Fibroblast of pulmonary artery (primary cell): Measurements from ENCODE around the gene B4GALT3.
A peak's percentile ranks its signal among the peaks of the same experiment; 100 is the strongest.

Experiments
- DNase-seq: peaks from one replicate; pipeline ENCODE4 v3.0.0-alpha.2; 2010; ENCODE audit warnings: low read depth
- H3K4me3 ChIP-seq: replicated peaks from 2 replicates; pipeline ENCODE4 v1.5.1; 2011; ENCODE audit warnings: low read depth, mild to moderate bottlenecking, control low read depth, low read length, moderate library complexity
- CTCF ChIP-seq: IDR thresholded peaks from 2 replicates; pipeline ENCODE4 v1.5.1; 2011; ENCODE audit warnings: mild to moderate bottlenecking, control low read depth, low read length, inconsistent platforms; ENCODE audit errors: missing control alignments

The B4GALT3 gene

GRCh38 chr1:161198194-161198896, 21.0 kb upstream of the B4GALT3 start:
- no peak for TF ChIP-seq CTCF
- DNase-seq: peak; percentile 49
- H3K4me3 ChIP-seq: peak overlapping the region; percentile 65

- no peak for TF ChIP-seq CTCF
- peak overlapping the region; percentile 65 for H3K4me3 ChIP-seq
Measured at GRCh38 chr1:161197560-161198193, 20.4 kb upstream of the B4GALT3 start.

GRCh38 chr1:161196521-161197451, 19.5 kb upstream of the B4GALT3 start:
- peak overlapping the region; percentile 65 for H3K4me3 ChIP-seq
- no peak for TF ChIP-seq CTCF
- DNase-seq: peak; percentile 83

More at GRCh38 chr1:161197560-161198193, 20.4 kb upstream of the B4GALT3 start:
- DNase-seq: no peak

GRCh38 chr1:161196111-161196510, 18.8 kb upstream of the B4GALT3 start:
- H3K4me3 ChIP-seq: peak overlapping the region; percentile 65

GRCh38 chr1:161195171-161195570, 17.9 kb upstream of the B4GALT3 start:
- DNase-seq: no peak
- H3K4me3 ChIP-seq: no peak overlapping the region
- no peak for TF ChIP-seq CTCF

More at GRCh38 chr1:161196111-161196510, 18.8 kb upstream of the B4GALT3 start:
- no peak for DNase-seq
- no peak for TF ChIP-seq CTCF

GRCh38 chr1:161193561-161194235, 16.4 kb upstream of the B4GALT3 start:
- no peak for DNase-seq
- no peak overlapping the region for H3K4me3 ChIP-seq

More at GRCh38 chr1:161193561-161194235, 16.4 kb upstream of the B4GALT3 start:
- TF ChIP-seq CTCF: no peak
